GM18909 (cell line): ENCODE data around the gene BDKRB2.
"Not testable (repeated sequence)": the region's sequence is repeated elsewhere in the genome, so short reads cannot be mapped to it uniquely, and the experiment has no call there.

Experiments used
- ATAC-seq: cut with Tn5 transposase; IDR thresholded peaks from one replicate; pipeline ENCODE4 v1.9.1; 2021; ENCODE audit warnings: mild to moderate bottlenecking; ENCODE audit not compliant: unreplicated experiment, poor library complexity

The BDKRB2 gene

GRCh38 chr14:96216627-96217026, 12.0 kb downstream of the BDKRB2 start:
- ATAC-seq: no peak

GRCh38 chr14:96217376-96217913, 12.8 kb downstream of the BDKRB2 start:
- ATAC-seq: no peak

DNA sequence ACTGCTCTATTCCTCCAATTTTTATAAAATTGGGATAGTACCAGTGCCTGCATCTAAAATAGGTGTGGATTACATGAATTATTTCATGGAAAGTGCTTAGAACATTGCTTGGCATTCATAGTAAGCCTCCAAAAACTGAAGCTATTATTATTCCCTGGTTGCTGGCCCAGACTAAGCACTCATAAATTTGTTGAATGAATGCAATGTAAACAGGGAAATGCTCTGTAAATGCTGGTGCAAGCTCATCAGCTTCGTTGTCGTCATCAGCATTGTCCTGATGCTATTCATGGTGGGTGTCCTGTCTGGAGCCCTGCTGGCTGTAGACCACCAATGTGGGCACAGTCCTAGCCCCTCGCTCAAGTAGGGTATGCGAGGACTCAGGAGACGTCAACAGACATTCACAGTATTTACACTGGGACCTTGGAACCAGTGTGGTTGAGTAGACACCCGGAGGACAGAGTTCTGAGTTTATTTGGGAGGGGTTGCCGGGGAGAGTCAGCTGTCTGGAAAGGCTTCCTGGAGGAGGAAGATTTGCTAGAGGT, 16.5 kb downstream of the BDKRB2 start:
- ATAC-seq: no peak

- no peak for ATAC-seq
Observed at GRCh38 chr14:96221841-96222240, 17.2 kb downstream of the BDKRB2 start.

DNA sequence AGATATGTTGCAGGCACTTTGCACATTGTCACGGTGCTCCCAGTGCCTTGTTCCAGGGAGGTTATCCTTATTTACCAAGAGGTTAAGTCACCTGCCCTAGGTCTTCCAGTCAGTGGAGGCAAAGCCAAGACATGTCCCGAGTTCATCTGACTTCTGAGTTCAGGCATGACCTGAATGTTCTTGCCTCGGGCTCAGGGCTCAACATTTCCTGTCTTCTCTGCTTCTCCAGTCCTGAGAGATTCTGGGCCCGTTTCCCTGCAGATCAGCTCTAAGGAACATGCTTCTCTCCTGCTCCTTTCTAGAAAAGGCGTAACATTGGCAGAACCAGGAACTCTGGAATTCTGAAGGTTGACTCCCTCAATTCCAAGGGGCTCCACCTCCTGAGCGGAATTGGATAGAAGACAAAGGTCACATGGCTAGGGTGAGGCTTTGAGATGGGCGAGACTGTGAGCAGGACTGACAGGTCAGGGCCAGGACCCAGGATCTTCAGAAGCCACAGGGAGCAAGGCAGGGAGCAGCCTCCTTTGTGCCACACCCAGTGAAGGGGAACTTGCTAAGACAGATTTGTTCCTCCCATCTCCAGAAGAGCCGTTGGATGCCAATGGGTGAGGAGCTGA, 19.9 kb downstream of the BDKRB2 start:
- no peak for ATAC-seq

DNA sequence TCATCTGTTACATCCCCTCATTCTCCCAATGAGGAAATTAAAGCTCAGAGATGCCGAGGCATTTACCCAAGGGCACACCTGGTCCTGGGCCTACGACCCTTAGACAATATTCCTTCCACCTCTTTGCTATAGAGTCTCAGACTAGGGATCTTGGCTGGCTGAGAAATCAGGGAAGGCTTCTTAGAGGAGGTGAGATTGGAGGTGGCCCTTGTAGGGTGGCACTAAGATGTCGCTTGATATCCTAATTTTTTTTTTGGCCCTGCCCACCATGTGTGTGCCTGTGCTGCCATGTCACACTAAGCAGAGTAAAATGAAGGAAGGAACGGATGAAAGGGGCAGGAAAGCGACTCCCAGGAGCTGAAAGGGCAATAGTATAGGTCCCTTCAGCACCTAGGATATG, 20.6 kb downstream of the BDKRB2 start:
- no peak for ATAC-seq

GRCh38 chr14:96225745-96226151, 21.1 kb downstream of the BDKRB2 start:
- no peak for ATAC-seq

DNA sequence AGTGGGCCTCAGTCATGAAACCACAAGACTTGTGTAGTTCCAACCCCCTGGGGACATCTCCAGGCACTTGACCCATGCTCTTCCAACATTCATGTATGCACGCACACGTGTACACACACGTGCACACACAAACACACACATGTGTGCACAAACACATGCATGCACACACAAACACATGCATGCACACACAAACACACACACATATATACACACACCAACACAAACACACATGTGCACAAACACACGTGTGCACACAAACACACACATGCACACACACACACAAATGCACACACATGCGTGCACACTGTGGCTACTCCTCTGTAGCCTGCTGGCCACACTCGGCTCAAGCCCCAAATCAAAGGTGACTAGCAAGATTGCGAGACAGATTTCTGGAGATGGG, 22.8 kb downstream of the BDKRB2 start:
- ATAC-seq: no peak

DNA sequence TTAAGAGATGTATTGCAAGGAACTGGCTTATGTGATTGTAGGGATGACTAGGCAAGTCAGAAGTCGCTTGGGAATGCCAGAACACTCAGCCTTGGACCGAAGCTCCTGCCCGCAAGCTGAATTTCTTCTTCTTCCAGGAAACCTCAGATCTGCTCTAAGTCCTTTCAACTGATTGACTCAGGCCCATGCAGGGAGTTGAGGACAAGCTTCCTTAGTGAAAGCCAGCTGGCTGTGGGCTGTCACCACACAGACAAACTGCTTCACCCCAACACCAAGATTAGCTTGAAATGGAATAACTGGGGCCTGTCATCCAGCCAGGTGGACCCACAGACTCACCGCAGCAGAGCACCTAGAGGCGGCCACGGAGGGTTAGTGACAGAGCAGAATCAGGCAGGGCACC, 24.7 kb downstream of the BDKRB2 start:
- ATAC-seq: no peak

DNA sequence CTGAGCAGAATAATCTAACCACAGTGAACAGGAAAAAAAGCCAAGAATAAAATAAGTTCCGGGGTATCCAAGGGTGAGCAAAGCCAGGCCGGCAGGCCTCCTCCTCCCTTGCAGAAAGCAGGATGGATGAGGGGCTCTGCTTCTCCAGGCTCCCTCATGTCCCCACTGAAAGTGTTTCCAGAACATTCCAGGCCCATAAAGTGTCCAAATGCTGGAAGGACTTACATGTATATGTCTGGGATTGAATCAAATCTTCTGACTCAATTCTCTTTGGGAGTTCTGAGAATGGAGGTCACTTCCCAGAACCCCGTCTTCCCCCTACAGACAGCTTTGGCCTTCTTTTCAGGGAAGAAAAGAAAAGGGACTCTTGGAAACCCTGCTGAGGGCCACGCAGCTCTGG, 26.4 kb downstream of the BDKRB2 start:
- ATAC-seq: no peak

GRCh38 chr14:96231526-96232130, 27.0 kb downstream of the BDKRB2 start:
- ATAC-seq: no peak

- no peak for ATAC-seq
Observed at GRCh38 chr14:96232506-96232905, 27.9 kb downstream of the BDKRB2 start.

- no peak for ATAC-seq
Observed at GRCh38 chr14:96233661-96234060, 29.0 kb downstream of the BDKRB2 start.

DNA sequence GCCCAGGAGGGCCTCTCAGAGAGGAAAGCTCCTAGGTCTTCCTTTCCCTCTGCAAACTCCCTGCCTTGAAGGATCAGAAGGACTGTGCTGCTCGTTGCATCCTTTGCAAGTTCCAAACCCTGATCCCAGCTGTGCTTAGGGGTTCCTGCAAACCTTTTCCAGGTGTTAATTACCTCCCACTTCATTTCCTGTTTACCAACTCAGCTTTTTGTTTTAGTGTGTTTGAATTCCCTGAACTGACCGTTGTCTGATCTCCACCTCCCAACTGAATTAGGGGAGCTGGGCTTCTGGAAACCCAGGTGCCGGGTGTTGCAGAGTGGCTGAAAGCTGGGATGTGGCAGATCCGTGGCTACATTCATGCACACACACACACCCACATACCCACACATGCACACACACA, 30.8 kb downstream of the BDKRB2 start:
- no peak for ATAC-seq

GRCh38 chr14:96237641-96238040, 33.0 kb downstream of the BDKRB2 start:
- no peak for ATAC-seq

GRCh38 chr14:96238676-96239265, 34.1 kb downstream of the BDKRB2 start:
- no peak for ATAC-seq

- ATAC-seq: no peak
Observed at GRCh38 chr14:96239711-96240141, 35.1 kb downstream of the BDKRB2 start.

GRCh38 chr14:96240641-96241040, 36.0 kb downstream of the BDKRB2 start:
- no peak for ATAC-seq

GRCh38 chr14:96242126-96242525, 37.5 kb downstream of the BDKRB2 start:
- no peak for ATAC-seq

DNA sequence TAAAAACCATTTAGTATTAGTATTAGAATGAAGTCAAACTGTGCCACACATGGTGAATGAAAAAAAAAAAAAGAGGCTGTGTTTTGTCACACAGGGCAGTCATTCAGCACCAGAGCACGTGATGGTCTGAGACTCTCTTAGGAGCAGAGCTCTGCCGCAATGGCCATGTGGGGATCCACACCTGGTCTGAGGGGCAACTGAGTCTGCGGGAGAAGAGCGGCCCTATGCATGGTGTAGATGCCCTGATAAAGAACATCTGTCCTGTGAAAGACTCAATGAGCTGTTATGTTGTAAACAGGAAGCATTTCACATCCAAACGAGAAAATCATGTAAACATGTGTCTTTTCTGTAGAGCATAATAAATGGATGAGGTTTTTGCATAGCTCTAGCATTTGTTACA, 39.1 kb downstream of the BDKRB2 start:
- no peak for ATAC-seq

DNA sequence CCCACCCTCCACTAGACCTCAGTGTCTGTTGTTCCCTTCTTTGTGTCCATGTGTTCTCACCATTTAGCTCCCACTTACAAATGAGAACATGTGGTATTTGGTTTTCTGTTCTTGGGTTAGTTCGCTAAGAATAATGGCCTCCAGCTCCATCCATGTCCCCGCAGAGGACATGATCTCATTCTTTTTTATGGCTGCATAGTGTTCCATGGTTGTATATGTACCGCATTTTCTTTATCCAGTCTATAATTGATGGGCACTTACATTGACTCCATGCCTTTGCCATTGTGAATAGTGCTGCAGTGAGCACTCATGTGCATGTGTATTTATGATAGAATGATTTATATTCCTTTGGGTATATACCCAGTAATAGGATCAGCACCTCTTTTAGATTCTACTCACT, 40.4 kb downstream of the BDKRB2 start:
- ATAC-seq: not testable (repeated sequence)
